GM12872 (cell line): ENCODE results near the gene SKI.
A peak's percentile ranks its signal among the peaks of the same experiment; 100 is the strongest.

ENCODE experiments used
- TF ChIP-seq, protein P1 (sequence below): IDR thresholded peaks from 3 replicates; pipeline ENCODE4 v1.5.1; 2011; ENCODE audit warnings: low read depth, mild to moderate bottlenecking, low read length, moderate library complexity; ENCODE audit not compliant: insufficient read depth

The SKI gene

DNA sequence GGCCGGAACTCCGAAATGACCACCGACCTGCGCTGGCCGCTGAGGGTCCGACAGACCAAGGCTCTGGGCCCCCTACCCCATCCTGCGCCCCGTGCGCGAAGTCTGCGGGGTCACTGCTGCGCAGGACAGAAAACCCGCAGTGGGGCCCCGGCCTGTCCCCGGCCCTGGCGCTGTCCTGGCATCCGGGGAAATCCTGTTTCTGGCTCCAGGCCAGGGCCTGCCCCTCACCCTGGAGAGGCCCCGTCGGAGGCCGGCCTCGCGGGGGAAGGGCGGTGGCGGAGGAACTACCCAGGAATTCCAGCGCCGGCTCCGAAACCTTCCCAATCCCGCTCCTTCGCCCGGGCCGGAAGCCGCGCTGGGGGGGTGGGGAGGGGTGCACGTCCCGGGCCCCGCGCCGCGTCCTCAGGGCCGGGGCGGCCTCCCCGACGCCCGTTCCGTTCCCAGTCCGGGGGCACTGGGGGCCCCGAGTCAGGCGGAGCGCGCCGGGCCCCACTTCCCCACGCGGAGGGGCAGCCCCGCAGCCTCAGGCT lies 86.2 kb downstream of the SKI start:
- TF ChIP-seq, protein P1, sequence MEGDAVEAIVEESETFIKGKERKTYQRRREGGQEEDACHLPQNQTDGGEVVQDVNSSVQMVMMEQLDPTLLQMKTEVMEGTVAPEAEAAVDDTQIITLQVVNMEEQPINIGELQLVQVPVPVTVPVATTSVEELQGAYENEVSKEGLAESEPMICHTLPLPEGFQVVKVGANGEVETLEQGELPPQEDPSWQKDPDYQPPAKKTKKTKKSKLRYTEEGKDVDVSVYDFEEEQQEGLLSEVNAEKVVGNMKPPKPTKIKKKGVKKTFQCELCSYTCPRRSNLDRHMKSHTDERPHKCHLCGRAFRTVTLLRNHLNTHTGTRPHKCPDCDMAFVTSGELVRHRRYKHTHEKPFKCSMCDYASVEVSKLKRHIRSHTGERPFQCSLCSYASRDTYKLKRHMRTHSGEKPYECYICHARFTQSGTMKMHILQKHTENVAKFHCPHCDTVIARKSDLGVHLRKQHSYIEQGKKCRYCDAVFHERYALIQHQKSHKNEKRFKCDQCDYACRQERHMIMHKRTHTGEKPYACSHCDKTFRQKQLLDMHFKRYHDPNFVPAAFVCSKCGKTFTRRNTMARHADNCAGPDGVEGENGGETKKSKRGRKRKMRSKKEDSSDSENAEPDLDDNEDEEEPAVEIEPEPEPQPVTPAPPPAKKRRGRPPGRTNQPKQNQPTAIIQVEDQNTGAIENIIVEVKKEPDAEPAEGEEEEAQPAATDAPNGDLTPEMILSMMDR, result no peak

DNA sequence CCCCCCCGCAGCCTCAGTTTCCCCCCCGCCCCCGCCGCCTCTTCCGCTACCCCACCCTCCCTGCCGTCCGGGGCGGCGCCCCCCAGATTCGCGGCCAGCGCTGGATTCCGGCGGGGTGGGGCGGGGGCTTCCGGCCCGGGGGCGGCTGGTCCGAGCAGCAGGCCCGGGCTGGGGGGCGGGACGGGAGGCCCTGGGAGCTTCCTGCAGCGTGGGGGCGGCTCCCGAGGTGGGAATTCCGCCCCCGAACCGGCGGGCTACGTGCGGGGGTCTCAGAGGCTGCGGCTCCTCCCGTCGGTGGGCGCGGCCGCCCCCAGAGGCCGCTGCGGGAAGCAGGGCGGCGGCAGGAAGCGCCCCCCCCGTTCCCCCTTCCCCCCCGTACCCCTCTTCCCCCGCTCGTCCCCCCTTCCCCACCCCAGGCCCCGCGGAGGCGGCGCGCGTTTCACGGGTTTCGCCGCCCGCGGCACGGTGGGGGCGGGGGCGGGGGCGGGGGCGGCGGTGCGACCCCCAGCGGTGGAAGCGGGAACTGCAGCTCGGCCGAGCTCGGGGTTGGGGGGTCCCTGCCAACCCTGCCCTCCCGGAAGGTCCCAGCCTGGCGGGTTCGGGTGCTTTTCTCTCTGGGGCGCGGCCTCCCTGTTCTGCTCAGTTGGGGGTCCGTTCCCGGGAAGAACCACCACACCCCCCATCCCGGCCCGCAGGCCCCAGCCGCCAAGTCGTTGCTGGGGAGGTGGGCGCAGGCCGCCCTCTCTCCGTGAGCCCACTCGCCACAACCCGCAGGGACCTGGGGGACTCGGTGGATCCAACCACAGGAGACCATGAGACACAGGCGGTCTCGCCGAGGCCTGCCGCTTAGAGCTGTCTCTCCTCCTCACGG lies 86.9 kb downstream of the SKI start:
- TF ChIP-seq, protein P1, result peak; percentile 78; the same call in 2 of the 3 replicates

DNA sequence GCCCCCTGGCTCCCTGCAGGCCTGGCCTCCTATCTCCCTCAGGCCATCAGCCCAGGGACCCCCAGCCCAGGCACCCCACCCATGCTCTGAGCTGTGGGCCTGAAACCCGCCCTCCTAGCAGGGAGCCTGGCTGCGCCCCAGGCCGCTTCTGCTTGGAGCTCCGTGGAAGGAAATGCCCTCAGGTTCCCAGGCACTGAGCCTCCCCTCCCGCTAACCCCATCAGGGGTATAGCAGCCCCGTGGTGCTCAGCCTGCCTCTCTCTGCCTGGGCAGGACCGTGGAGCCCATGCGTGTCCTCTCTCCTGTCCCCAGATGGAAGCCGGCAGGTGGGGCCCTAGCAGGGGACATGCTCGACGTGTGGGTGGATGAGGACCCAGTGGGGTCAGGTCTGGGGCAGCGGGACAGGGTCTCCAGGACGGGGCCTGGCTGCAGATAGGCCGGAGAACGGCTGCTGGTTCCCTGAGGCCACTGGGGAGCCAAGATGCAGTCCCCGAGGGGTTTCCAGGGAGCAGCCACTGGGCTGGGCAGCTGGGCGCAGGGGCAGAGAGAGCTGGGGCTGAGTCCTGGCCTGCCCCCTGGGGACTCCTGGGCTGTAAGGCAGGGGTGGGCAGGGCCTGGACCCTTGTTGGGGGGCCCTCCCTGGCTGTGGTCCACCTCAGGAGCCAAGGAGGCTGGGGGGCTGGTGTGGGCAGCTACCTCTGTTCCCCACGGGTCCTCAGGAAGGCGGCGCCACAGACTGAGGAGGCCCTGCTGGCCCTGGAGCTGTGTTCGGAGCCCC lies 87.7 kb downstream of the SKI start:
- TF ChIP-seq, protein P1, result no peak

DNA sequence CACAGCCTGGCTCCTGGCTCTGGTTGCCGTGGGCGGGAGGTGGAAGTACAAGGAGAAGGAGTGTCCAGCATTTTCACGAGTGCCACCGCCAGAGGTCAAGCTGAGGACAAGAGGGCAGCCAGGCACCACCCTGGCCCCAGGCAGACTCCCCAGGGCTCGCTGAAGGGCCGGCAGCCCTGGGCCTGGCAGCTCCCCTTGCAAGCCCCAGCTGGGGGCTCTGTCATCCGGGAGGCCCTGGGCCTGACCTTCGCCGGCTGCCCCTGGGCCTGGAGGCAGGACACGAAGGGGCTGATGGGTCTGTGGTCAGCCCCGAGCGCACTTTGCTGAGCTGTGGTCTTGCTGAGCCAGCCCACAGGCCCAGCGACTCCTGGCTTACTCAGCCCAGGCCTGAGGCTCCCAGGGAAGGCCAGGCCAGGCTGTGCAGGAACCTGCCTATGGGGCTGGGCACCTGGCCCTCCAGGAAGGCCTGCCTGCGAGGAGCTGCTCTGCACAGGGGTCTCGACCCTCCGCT lies 88.4 kb downstream of the SKI start:
- TF ChIP-seq, protein P1, result no peak

DNA sequence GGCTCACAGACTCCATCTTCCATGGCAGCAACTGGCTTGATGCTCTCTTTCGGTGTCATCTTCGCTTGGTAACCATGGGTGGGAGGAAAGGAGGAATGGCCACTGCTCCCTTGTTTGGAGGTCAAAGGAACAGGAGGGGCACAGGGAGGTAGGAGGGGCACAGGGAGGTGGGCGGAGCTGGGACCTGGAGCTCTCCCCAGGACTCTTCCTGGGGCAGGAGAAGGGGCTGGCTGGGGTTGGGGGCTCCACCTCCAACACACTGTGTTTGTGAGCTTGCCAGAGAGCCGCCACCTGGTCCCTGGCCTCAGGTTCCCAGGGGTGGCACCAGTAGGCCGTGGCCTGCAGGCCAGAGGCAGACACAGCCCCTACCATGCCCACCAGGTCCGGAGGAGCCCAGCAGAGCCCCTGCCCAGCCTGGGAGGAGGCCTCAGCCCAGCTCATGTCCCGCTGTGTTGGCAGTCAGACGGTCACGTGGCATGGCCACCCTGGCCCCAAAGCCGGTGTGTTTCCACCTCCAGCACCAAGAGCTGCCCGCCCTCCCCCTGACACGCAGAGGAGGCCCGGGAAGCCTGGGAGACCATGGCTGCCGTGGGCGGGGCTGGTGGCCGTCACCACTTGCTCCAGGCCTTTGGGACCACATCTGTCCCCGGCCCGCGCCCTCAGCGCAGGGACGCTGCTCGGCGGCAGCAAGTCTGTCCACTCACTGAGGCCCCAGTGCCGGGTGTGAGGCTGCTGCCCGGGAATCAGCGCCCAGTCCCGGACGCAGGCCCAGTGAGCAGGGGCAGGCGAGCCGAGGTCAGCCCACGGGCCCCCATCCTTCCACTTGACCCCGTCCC lies 89.3 kb downstream of the SKI start:
- TF ChIP-seq, protein P1, result no peak

DNA sequence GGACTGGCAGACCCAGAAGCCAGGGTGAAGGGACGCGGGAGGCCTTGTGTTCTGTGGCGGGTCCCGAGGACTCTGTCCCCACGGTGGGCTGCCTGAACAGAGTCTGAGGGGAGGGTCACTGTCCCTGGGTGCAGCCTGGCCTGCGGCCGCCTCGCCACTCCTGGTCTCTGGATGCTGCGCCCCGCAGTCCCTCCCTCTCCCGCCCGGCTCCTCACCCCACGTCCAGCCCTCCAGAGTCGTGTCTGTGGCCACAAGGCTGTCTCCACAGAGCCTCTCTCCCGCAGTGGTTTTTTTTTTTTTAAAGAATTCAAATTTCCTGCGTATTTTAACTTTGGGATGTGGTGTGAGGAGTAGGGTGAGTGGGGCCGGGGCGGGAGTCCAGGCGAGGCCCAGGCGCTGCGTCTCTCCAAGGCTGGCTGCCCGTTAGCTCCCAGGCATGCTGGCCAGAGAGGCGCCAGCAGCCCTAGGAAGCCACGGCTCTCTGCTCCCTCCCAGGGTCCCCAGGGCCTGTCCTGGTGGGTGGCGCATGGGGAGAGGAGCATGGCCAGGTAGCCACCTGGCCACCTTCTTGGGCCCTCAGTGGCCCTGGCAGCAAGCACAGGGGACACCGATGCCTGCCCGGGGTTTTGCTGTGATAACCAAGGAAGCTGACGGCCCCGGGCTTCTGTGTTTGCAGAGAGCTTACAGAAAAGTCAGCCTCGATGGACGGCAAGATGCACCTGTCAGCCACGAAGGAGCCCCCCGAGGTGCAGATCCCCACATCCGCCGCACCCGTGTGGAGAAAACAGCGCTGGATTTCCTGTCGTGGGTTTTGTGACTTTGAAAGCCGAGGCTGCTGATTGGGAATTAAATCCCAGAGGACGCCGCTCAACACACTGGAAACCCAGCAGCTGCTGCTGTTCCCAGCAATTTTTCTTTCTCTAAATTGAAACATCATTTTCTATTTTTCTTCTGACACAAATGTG lies 90.5 kb downstream of the SKI start:
- TF ChIP-seq, protein P1, result no peak
